ENCODE data around the gene MAD1L1.

DNA sequence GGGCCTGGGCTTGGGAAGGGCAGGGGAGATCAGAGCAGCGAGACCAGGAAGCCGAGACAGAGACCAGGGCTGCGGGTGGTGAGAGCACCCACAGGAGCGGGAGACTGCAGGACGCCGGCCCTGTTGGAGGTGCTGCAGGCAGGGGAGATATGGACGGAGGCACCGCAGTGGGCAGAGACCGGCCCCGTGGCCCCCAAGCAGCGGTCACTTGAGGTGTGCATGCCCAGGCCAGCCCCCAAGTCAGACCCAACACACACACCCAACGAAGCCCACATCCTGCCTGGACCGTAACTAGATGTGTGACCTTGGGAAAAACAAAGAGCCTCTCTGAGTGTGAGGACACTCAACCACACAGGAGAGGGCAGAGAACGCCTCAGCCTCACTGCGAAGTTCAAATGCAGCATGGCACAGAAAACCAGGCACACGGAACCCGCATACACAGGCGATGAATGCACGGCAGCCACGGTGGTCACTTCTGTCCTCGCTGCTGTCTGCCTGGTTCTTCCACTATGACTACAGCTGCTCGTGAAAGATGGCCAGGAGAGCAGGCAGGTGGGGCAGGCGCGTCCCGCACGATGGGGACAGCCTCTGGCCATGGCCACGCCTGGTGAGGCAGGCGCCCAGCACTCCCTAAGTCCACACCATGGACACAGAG is 214.7 kb downstream of the MAD1L1 start:
- TF ChIP-seq, protein P1, sequence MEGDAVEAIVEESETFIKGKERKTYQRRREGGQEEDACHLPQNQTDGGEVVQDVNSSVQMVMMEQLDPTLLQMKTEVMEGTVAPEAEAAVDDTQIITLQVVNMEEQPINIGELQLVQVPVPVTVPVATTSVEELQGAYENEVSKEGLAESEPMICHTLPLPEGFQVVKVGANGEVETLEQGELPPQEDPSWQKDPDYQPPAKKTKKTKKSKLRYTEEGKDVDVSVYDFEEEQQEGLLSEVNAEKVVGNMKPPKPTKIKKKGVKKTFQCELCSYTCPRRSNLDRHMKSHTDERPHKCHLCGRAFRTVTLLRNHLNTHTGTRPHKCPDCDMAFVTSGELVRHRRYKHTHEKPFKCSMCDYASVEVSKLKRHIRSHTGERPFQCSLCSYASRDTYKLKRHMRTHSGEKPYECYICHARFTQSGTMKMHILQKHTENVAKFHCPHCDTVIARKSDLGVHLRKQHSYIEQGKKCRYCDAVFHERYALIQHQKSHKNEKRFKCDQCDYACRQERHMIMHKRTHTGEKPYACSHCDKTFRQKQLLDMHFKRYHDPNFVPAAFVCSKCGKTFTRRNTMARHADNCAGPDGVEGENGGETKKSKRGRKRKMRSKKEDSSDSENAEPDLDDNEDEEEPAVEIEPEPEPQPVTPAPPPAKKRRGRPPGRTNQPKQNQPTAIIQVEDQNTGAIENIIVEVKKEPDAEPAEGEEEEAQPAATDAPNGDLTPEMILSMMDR (conservative IDR thresholded peaks at IDR 0.05; ENCODE audit: low read depth, low read length) = no peak
- TF ChIP-seq POLR2A (IDR thresholded peaks at IDR 0.05; ENCODE audit: low read depth, low read length) = no peak
